ENCODE measurements around the gene CSKMT.
"Not testable (repeated sequence)": the region's sequence is repeated elsewhere in the genome, so short reads cannot be mapped to it uniquely, and the experiment has no call there.

DNA sequence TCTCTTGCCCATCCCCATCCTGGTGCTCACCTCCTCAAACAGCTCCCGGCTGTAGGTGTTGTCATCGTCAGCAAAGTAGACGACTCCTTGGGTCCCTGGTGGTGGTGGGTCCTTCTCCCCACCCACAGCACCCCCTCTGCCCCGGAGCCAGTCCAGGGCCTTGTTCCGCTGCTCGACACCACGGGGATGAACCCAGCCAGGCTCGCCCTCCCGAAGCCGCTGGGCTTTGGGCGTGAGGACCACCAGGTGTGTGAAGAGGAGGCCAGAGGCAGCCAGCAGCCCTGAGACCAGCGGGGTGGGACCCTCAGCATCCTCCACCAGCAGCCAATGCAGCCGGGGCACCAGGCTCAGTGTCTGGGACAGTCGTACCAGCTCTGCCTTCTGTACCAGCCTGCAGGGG lies 48.2 kb upstream of the CSKMT start:
- TF ChIP-seq, protein P1, sequence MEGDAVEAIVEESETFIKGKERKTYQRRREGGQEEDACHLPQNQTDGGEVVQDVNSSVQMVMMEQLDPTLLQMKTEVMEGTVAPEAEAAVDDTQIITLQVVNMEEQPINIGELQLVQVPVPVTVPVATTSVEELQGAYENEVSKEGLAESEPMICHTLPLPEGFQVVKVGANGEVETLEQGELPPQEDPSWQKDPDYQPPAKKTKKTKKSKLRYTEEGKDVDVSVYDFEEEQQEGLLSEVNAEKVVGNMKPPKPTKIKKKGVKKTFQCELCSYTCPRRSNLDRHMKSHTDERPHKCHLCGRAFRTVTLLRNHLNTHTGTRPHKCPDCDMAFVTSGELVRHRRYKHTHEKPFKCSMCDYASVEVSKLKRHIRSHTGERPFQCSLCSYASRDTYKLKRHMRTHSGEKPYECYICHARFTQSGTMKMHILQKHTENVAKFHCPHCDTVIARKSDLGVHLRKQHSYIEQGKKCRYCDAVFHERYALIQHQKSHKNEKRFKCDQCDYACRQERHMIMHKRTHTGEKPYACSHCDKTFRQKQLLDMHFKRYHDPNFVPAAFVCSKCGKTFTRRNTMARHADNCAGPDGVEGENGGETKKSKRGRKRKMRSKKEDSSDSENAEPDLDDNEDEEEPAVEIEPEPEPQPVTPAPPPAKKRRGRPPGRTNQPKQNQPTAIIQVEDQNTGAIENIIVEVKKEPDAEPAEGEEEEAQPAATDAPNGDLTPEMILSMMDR (IDR thresholded peaks at IDR 0.05 in 2 of 3, conservative IDR thresholded peaks at IDR 0.05 in 1 of 3; ENCODE audit: borderline replicate concordance in 1 of 3, insufficient read depth in 1 of 3, low read depth in 2 of 3, low read length in 2 of 3) = not testable (repeated sequence)
- TF ChIP-seq EZH2 (IDR thresholded peaks at IDR 0.05); POLR2AphosphoS5 (IDR thresholded peaks at IDR 0.05; ENCODE audit: low read depth, low read length); POLR2A (IDR thresholded peaks at IDR 0.05; ENCODE audit: borderline replicate concordance, extremely low read depth, insufficient read depth, insufficient read length); EGR1 (IDR thresholded peaks at IDR 0.05; ENCODE audit: low read depth); MAX (IDR thresholded peaks at IDR 0.05); RAD21 (IDR thresholded peaks at IDR 0.05; ENCODE audit: low read depth); EZH2phosphoT487 (IDR thresholded peaks at IDR 0.05; ENCODE audit: borderline replicate concordance): not testable (repeated sequence)

Measured in HCT116 (cell line).